Parathyroid adenoma (tissue), 2 donors: ENCODE results near the gene EIF2B1.
A peak's percentile ranks its signal among the peaks of the same experiment; 100 is the strongest.

ENCODE experiments used
- H2AFZ ChIP-seq: fragments of 300-600 bp; sonication (generic); one replicate; pipeline ENCODE4 v1.7.0; 2017; ENCODE audit warnings: antibody characterized with exemption, mild to moderate bottlenecking
- H3K27ac ChIP-seq: fragments of 300-600 bp; sonication (generic); one replicate; pipeline ENCODE4 v1.7.0; 2017
- H3K27me3 ChIP-seq: fragments of 300-600 bp; sonication (generic); one replicate; pipeline ENCODE4 v1.7.0; 2017; ENCODE audit warnings: low read length; ENCODE audit not compliant: control insufficient read depth, insufficient read depth
- H3K36me3 ChIP-seq: fragments of 300-600 bp; sonication (generic); one replicate; pipeline ENCODE4 v1.7.0; 2017; ENCODE audit warnings: low read length; ENCODE audit not compliant: control insufficient read depth, insufficient read depth
- H3K4me1 ChIP-seq: fragments of 300-600 bp; sonication (generic); one replicate; pipeline ENCODE4 v1.7.0; 2017; ENCODE audit warnings: control low read depth
- H3K4me2 ChIP-seq: fragments of 300-600 bp; sonication (generic); one replicate; pipeline ENCODE4 v1.7.0; 2017; ENCODE audit warnings: low read length
- H3K4me3 ChIP-seq: fragments of 300-600 bp; sonication (generic); one replicate; pipeline ENCODE4 v1.7.0; 2017; ENCODE audit warnings: low read depth, low read length
- H3K79me2 ChIP-seq: fragments of 300-600 bp; sonication (generic); one replicate; pipeline ENCODE4 v1.7.0; 2017; ENCODE audit warnings: control low read depth
- H3K9ac ChIP-seq: fragments of 300-600 bp; sonication (generic); one replicate; pipeline ENCODE4 v1.7.0; 2017; ENCODE audit warnings: mild to moderate bottlenecking
- H3K9me3 ChIP-seq: fragments of 300-600 bp; sonication (generic); one replicate; pipeline ENCODE4 v1.7.0; 2017; ENCODE audit warnings: low read length; ENCODE audit not compliant: control insufficient read depth
- CTCF ChIP-seq: fragments of 300-600 bp; sonication (generic); IDR thresholded peaks from one replicate; pipeline ENCODE4 v1.7.0; 2017; ENCODE audit warnings: antibody characterized with exemption, mild to moderate bottlenecking
- donor health status: primary hyperparathyroidism.

Gene EIF2B1

DNA sequence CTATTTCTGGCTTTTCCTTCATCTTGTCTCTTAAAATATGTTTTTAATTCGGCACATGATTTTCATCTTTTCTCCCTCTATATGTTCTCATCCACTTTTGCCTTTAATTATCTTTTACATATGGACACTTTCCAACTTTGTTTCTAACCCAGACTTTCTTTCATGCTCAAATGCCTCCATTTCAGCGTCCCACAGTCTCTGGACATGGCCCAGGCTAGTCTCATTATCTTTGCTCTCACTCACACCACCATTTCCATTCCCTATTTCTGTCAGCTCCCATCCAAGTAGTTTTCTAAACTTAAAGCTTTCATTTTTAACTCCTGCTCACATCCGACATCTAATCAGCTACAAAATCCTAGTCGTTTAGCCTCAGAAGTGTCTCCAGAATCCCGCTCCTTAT is 14.9 kb upstream of the EIF2B1 start:
- H3K36me3 ChIP-seq: no peaks in the 10 kb centered on the region
- TF ChIP-seq CTCF: no peak

GRCh38 chr12:123645878-123646277 is 12.4 kb upstream of the EIF2B1 start:
- H3K4me1 ChIP-seq: no peaks in the 10 kb centered on the region
- H3K4me3 ChIP-seq: no peak overlapping the region
- H3K36me3 ChIP-seq: no peaks in the 10 kb centered on the region
- peaks cover 13% of the 10 kb centered on the region for H3K79me2 ChIP-seq
- H2AFZ ChIP-seq: no peak overlapping the region
- H3K9me3 ChIP-seq: no peaks in the 10 kb centered on the region
- H3K4me2 ChIP-seq: no peak overlapping the region
- no peak overlapping the region for H3K27ac ChIP-seq
- H3K9ac ChIP-seq: no peak overlapping the region
- H3K27me3 ChIP-seq: no peaks in the 10 kb centered on the region
- TF ChIP-seq CTCF: no peak

More for the DNA sequence above, 14.9 kb upstream of the EIF2B1 start:
- H3K27me3 ChIP-seq: no peaks in the 10 kb centered on the region
- no peak overlapping the region for H2AFZ ChIP-seq
- H3K4me2 ChIP-seq: no peak overlapping the region
- peaks cover 13% of the 10 kb centered on the region for H3K79me2 ChIP-seq
- H3K4me1 ChIP-seq: no peaks in the 10 kb centered on the region
- no peak overlapping the region for H3K4me3 ChIP-seq
- H3K27ac ChIP-seq: no peak overlapping the region
- no peak overlapping the region for H3K9ac ChIP-seq
- no peaks in the 10 kb centered on the region for H3K9me3 ChIP-seq

DNA sequence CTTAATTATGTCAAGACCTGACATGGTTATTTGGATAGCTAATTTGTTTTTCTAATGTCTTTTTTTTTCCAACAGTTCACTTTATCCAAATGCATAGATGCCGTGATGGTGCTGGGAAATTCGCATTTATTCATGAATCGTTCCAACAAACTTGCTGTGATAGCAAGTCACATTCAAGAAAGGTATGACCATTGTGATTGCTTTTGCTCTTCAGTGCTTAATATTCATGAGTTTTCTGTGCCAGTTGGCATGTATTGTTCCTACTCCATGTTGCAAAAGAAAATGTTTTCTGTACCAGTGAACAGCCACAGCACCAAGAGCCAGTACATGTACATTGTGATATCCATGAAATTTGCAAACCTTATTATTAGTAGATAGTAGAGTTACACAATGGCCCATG is 11.9 kb upstream of the EIF2B1 start:
- no peak overlapping the region for H3K4me2 ChIP-seq
- H3K27me3 ChIP-seq: no peaks in the 10 kb centered on the region
- H3K9me3 ChIP-seq: no peaks in the 10 kb centered on the region
- no peak overlapping the region for H2AFZ ChIP-seq
- H3K4me3 ChIP-seq: no peak overlapping the region
- H3K9ac ChIP-seq: no peak overlapping the region
- H3K27ac ChIP-seq: no peak overlapping the region
- no peaks in the 10 kb centered on the region for H3K36me3 ChIP-seq
- TF ChIP-seq CTCF: no peak
- H3K79me2 ChIP-seq: peaks cover 13% of the 10 kb centered on the region
- no peaks in the 10 kb centered on the region for H3K4me1 ChIP-seq

- no peak overlapping the region for H3K4me3 ChIP-seq
- no peak overlapping the region for H2AFZ ChIP-seq
- H3K4me2 ChIP-seq: no peak overlapping the region
- H3K9me3 ChIP-seq: no peaks in the 10 kb centered on the region
- no peaks in the 10 kb centered on the region for H3K36me3 ChIP-seq
- H3K9ac ChIP-seq: no peak overlapping the region
- H3K4me1 ChIP-seq: no peaks in the 10 kb centered on the region
- no peak for TF ChIP-seq CTCF
- H3K27me3 ChIP-seq: no peaks in the 10 kb centered on the region
- H3K27ac ChIP-seq: no peak overlapping the region
- peaks cover 8% of the 10 kb centered on the region for H3K79me2 ChIP-seq
Measured at GRCh38 chr12:123643911-123644310, 10.4 kb upstream of the EIF2B1 start.

- Histone ChIP-seq H3K27me3 (no peaks in the 10 kb centered on the region), H3K4me1 (peaks cover 3% of the 10 kb centered on the region), H3K9me3 (no peaks in the 10 kb centered on the region), H3K9ac (peak overlapping the region; percentile 38), H3K79me2 (peaks cover 5% of the 10 kb centered on the region), H3K36me3 (no peaks in the 10 kb centered on the region), H3K4me3 (peak overlapping the region; percentile 68), H3K4me2 (peak overlapping the region; percentile 68), H2AFZ (peak overlapping the region; percentile 93), H3K27ac (peak overlapping the region; percentile 80)
- no peak for TF ChIP-seq CTCF
Measured at GRCh38 chr12:123634142-123634561, 666 bp upstream of the EIF2B1 start.
